HepG2 (cell line): ENCODE data around the gene CCL19. TPM values are rescaled to one million over a fixed set of nuclear protein-coding genes. Genes with fewer than 3 reads are reported as not detected.
A peak's percentile ranks its signal among the peaks of the same experiment; 100 is the strongest.

Experiments
- ATAC-seq: fragments of 200-7000 bp; cut with Tn5 transposase; 3 replicates; pipeline ENCODE4 v1.9.1; 2020; ENCODE audit warnings: mild to moderate bottlenecking, moderate library complexity
- BruUV-seq: library from RNA; stranded (reverse); fragments of 400-500 nt; replicated peaks from 2 replicates; lab custom pipeline; 2021; lab: Mats Ljungman, UMichigan
- CTCF ChIA-PET: fragments of 300-600 bp; formaldehyde crosslinking; extraction: SDS; loops from one replicate; lab custom pipeline; 2021; ENCODE audit warnings: low total read pairs, inconsistent platforms, low intra/inter-chr PET ratio; lab: Yijun Ruan, JAX
- POLR2A ChIA-PET: fragments of 350-600 bp; sonication (Branson Sonifier 250); formaldehyde crosslinking; loops from one replicate; lab custom pipeline; 2020; ENCODE audit warnings: antibody characterized with exemption, inconsistent platforms; lab: Yijun Ruan, JAX
- DNase-seq: peaks from one replicate; pipeline ENCODE4 v3.0.0-alpha.2; 2015; ENCODE audit warnings: low spot score
- FAIRE-seq: peaks from 3 replicates; lab custom pipeline; 2011; peaks lifted over from hg19 to GRCh38; lab: Jason Lieb, UNC
- H2AFZ ChIP-seq: one replicate; pipeline ENCODE4 v1.6.1; 2011; ENCODE audit warnings: low read length, inconsistent platforms
- H3K27ac ChIP-seq: fragments of 300-600 bp; 3 replicates; pipeline ENCODE4 v1.8.0; 2011; ENCODE audit warnings: mixed run types, mild to moderate bottlenecking, mixed read lengths, low read length, inconsistent platforms; ENCODE audit not compliant: insufficient read depth; ENCODE audit errors: extremely low read length
- H3K27me3 ChIP-seq, 2 experiments: fragments of 200-600 bp in 1 of 2; 2 replicates in 1 of 2; 3 replicates in 1 of 2; pipeline versions ENCODE4 v1.6.0 to v1.8.0; 2011; ENCODE audit warnings: low read length in 2 of 2, mild to moderate bottlenecking in 2 of 2, moderate library complexity in 2 of 2, inconsistent platforms in 1 of 2; ENCODE audit not compliant: insufficient read depth in 2 of 2, control insufficient read depth in 1 of 2
- H3K36me3 ChIP-seq, 2 experiments: fragments of 200-600 bp in 1 of 2; replicated peaks in 1 of 2; 2 replicates in 1 of 2; 3 replicates in 1 of 2; pipeline versions ENCODE4 v1.5.1 to v1.8.0; 2011; ENCODE audit warnings: low read length in 2 of 2, inconsistent platforms in 1 of 2; ENCODE audit not compliant: insufficient read depth in 2 of 2, control insufficient read depth in 1 of 2
- H3K4me1 ChIP-seq: 2 replicates; pipeline ENCODE4 v1.5.1; 2012; ENCODE audit warnings: low read length, inconsistent platforms; ENCODE audit not compliant: insufficient read depth
- H3K4me2 ChIP-seq: 2 replicates; pipeline ENCODE4 v1.6.0; 2011; ENCODE audit warnings: low read depth, low read length, inconsistent platforms
- H3K4me3 ChIP-seq, 3 experiments: fragments of 200-600 bp in 1 of 3; sonication (generic), shearing (Covaris generic) in 1 of 3; replicated peaks in 1 of 3; 2 replicates each; pipeline ENCODE4 v1.5.1; 2011 to 2016; ENCODE audit warnings: low read length in 3 of 3, inconsistent platforms in 2 of 3, low read depth in 2 of 3, mild to moderate bottlenecking in 2 of 3, control low read depth in 1 of 3, mixed read lengths in 1 of 3; ENCODE audit not compliant: insufficient read depth in 1 of 3
- H3K79me2 ChIP-seq: one replicate; pipeline ENCODE4 v1.6.1; 2011; ENCODE audit warnings: low read length, inconsistent platforms; ENCODE audit not compliant: insufficient read depth
- H3K9ac ChIP-seq: 2 replicates; pipeline ENCODE4 v1.6.0; 2011; ENCODE audit warnings: mild to moderate bottlenecking, low read depth, low read length, inconsistent platforms; ENCODE audit not compliant: insufficient read depth
- H3K9me3 ChIP-seq: 2 replicates; pipeline ENCODE4 v1.5.1; 2012; ENCODE audit warnings: mild to moderate bottlenecking, low read length
- H4K20me1 ChIP-seq: 2 replicates; pipeline ENCODE4 v1.6.0; 2011; ENCODE audit warnings: inconsistent platforms, mild to moderate bottlenecking, low read length, moderate library complexity; ENCODE audit not compliant: insufficient read depth
- ATF7 ChIP-seq, 2 experiments: fragments of 450-650 bp in 1 of 2; sonication (generic) in 1 of 2; formaldehyde crosslinking in 1 of 2; IDR thresholded peaks; 2 replicates each; pipeline versions ENCODE4 v1.4.0 to v1.6.1; 2016 to 2020; ENCODE audit warnings: antibody characterized with exemption in 1 of 2, mild to moderate bottlenecking in 1 of 2, missing genetic modification reagents in 1 of 2
- CEBPG ChIP-seq: IDR thresholded peaks from 2 replicates; pipeline ENCODE4 v1.6.1; 2016
- HNF4A ChIP-seq: sonication (generic); formaldehyde crosslinking; IDR thresholded peaks from 2 replicates; pipeline ENCODE4 v1.4.0; 2020; ENCODE audit warnings: missing genetic modification reagents
- HNRNPH1 ChIP-seq: fragments of 200-400 bp; formaldehyde crosslinking; optimal IDR thresholded peaks from 2 replicates; pipeline ENCODE3; 2017; ENCODE audit warnings: mild to moderate bottlenecking, low read depth, low read length
- IRF1 ChIP-seq: sonication (generic); formaldehyde crosslinking; IDR thresholded peaks from 2 replicates; pipeline ENCODE4 v1.4.0; 2020; ENCODE audit warnings: low read depth, mild to moderate bottlenecking, missing genetic modification reagents
- ZNF773 ChIP-seq: sonication (generic); formaldehyde crosslinking; IDR thresholded peaks from 2 replicates; pipeline ENCODE4 v1.4.0; 2020; ENCODE audit warnings: missing genetic modification reagents, borderline replicate concordance
- ZSCAN31 ChIP-seq: sonication (generic); formaldehyde crosslinking; IDR thresholded peaks from 2 replicates; pipeline ENCODE4 v1.5.0; 2020; ENCODE audit warnings: low read depth, mild to moderate bottlenecking, missing genetic modification reagents
- whole genome bisulfite sequencing: methylation state at CpG from one replicate; pipeline ENCODE4 v1.1.6; 2017; ENCODE audit warnings: low lambda C conversion rate; 5-methylcytosine and 5-hydroxymethylcytosine counted together
- in situ Hi-C: cut with HindIII; loops from 2 replicates; pipeline ENCODE4 v1.10.0; 2017; ENCODE audit warnings: low pct_unique_long_range_greater_than_20kb; ENCODE audit not compliant: extremely low pct_ligation_motif_present
- intact Hi-C: fragments of 100-400 bp; cut with micrococcal nuclease; formaldehyde crosslinking; loops from one replicate; pipeline ENCODE4 v1.10.0; 2022; ENCODE audit not compliant: unreplicated experiment
- polyA plus RNA-seq, 8 experiments: library from polyadenylated mRNA; depleted of rRNA in 3 of 8; stranded (reverse) in 7 of 8; unstranded in 1 of 8; fragments of >200 nt; fragmentation: Illumina TruSeq in 4 of 8; extraction: Trizol in 4 of 8; gene quantifications; 2 replicates each; pipeline versions ENCODE4 v1.2.1 to v1.2.3, GENCODE V29; 2011 to 2016; ENCODE audit warnings: low read depth in 4 of 8, missing spikeins in 1 of 8, mixed read lengths in 1 of 8; ENCODE audit not compliant: insufficient read depth in 1 of 8
- total RNA-seq, 5 experiments: library from RNA; depleted of rRNA; stranded (reverse); fragments of >200 nt; fragmentation: Illumina TruSeq; extraction: Trizol; gene quantifications; 2 replicates each; pipeline ENCODE4 v1.2.3, GENCODE V29; 2016; ENCODE audit warnings: low read depth in 1 of 5
- TF ChIP-seq, protein P1 (sequence below): sonication (generic); formaldehyde crosslinking; IDR thresholded peaks from 2 replicates; pipeline ENCODE4 v1.8.1; 2023; ENCODE audit warnings: mild to moderate bottlenecking, moderate library complexity, missing genetic modification reagents

The CCL19 gene
- total and polyA plus RNA-seq, 2 of the 13 experiments (the other 11 are each of a cell fraction or from before 2014, with no cell fraction given) = not detected

DNA sequence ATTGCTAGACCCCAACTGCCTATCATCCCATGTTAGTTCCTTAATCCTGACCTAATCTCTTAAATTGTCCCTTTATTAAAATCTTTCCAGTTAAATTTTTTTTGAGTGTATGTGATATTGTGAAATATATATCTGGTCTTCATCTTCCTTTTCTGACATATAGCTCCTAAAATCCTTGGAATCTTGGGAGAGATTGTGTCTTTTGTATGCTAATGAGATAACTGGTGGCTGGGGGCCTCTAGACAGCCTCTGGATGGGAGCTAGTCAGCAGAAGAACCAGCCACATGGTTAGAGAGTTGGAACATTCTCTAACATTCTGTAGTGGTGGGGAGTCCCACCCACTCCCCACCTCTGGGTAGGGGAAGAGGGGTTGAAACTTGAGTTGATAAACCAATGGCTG lies 3.7 kb upstream of the CCL19 start:
- BruUV-seq = no TSS peak
- POLR2A ChIA-PET = no interaction called here
- H3K9me3 ChIP-seq = no peaks in the 10 kb centered on the region
- in situ Hi-C loops = no loop called here
- ATAC-seq = no peak
- no peaks in the 10 kb centered on the region for H3K79me2 ChIP-seq
- H2AFZ ChIP-seq = no peak overlapping the region
- no peak for FAIRE-seq
- H3K36me3 ChIP-seq = no peaks in the 10 kb centered on the region
- no peak overlapping the region for H3K4me3 ChIP-seq
- CTCF ChIA-PET = no interaction called here
- no peaks in the 10 kb centered on the region for H4K20me1 ChIP-seq
- TF ChIP-seq CEBPG (CRISPR knock-in tag) = no peak
- 0 out of 2 replicates have a peak, but pooled peaks have one; percentile 51 for TF ChIP-seq ATF7 (IDR thresholded peaks at IDR 0.05)
- TF ChIP-seq ATF7 (CRISPR knock-in tag; IDR thresholded peaks at IDR 0.05) = no peak
- TF ChIP-seq ZNF773 (CRISPR knock-in tag) = no peak
- no peak for TF ChIP-seq HNRNPH1
- no peak overlapping the region for H3K9ac ChIP-seq
- no peak for DNase-seq
- intact Hi-C loops = no loop called here
- no peak overlapping the region for H3K4me2 ChIP-seq
- peaks cover 14% of the 10 kb centered on the region for H3K4me1 ChIP-seq
- no peak overlapping the region for H3K27ac ChIP-seq
- peaks cover 4 to 10% of the 10 kb centered on the region in 2 experiments; a peak in 3 of 5 replicates for H3K27me3 ChIP-seq

- H3K4me2 ChIP-seq = no peak overlapping the region
- intact Hi-C loops = no loop called here
- CTCF ChIA-PET = no interaction called here
Measured at GRCh38 chr9:34693560-34693959, 2.5 kb upstream of the CCL19 start.

More at GRCh38 chr9:34693560-34693959, 2.5 kb upstream of the CCL19 start:
- in situ Hi-C loops = no loop called here
- H3K27me3 ChIP-seq = peaks cover 0 to 4% of the 10 kb centered on the region in 2 experiments; a peak in 1 of 5 replicates
- no peak overlapping the region for H3K27ac ChIP-seq
- no peaks in the 10 kb centered on the region for H4K20me1 ChIP-seq
- no peaks in the 10 kb centered on the region for H3K9me3 ChIP-seq
- no peak for DNase-seq
- FAIRE-seq = no peak
- WGBS = 21% methylated on average over 2 of the region's 2 CpGs
- H3K36me3 ChIP-seq = no peaks in the 10 kb centered on the region
- BruUV-seq = no TSS peak
- H3K9ac ChIP-seq = no peak overlapping the region
- POLR2A ChIA-PET = no interaction called here
- H3K79me2 ChIP-seq = no peaks in the 10 kb centered on the region
- no peak overlapping the region for H3K4me3 ChIP-seq
- H3K4me1 ChIP-seq = peaks cover 27% of the 10 kb centered on the region
- no peak for TF ChIP-seq ZSCAN31
- TF ChIP-seq IRF1 (CRISPR knock-in tag) = no peak
- no peak for TF ChIP-seq HNF4A (CRISPR knock-in tag)
- TF ChIP-seq, protein P1, sequence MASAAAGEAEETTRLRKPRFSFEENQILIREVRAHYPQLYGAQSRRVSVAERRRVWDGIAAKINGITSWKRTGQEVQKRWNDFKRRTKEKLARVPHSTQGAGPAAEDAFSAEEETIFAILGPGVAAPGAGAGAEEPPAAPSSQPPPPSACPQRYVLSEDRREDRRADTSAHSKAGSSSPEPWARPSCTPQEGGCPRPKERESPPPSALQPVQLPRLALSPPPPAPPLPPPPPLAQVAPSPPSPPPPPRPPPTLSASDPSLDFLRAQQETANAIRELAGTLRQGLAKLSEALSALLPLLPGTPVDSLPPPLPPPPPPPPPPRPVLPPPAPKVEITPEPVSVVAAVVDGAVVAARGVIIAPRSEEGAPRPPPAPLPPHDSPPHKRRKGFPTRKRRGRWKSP (CRISPR knock-in tag) = no peak
- no peak for ATAC-seq
- H2AFZ ChIP-seq = no peak overlapping the region
